Hepatocyte (in vitro differentiated cells): ENCODE results near the gene RNFT2. TPM values are rescaled to one million over a fixed set of nuclear protein-coding genes. Genes with fewer than 3 reads are reported as not detected.

Source experiments
- DNase-seq: peaks from one replicate; pipeline ENCODE4 v3.0.0-alpha.2; 2016; ENCODE audit warnings: low spot score
- H2AFZ ChIP-seq: fragments of 200-600 bp; sonication (generic); 2 replicates; pipeline ENCODE4 v1.6.0; 2016; ENCODE audit warnings: antibody characterized with exemption, mild to moderate bottlenecking
- H3K27ac ChIP-seq: fragments of 200-600 bp; sonication (generic); 2 replicates; pipeline ENCODE4 v1.5.1; 2016; ENCODE audit warnings: mild to moderate bottlenecking
- H3K27me3 ChIP-seq: fragments of 200-600 bp; sonication (generic); 2 replicates; pipeline ENCODE4 v1.6.1; 2016
- H3K36me3 ChIP-seq: fragments of 200-600 bp; sonication (generic); replicated peaks from 2 replicates; pipeline ENCODE4 v1.5.1; 2016; ENCODE audit warnings: low read depth; ENCODE audit not compliant: insufficient read depth
- H3K4me1 ChIP-seq: fragments of 200-600 bp; sonication (generic); 2 replicates; pipeline ENCODE4 v1.5.1; 2016; ENCODE audit warnings: mild to moderate bottlenecking, moderate library complexity; ENCODE audit not compliant: insufficient read depth
- H3K4me2 ChIP-seq: fragments of 200-600 bp; sonication (generic); 2 replicates; pipeline ENCODE4 v1.6.0; 2016
- H3K4me3 ChIP-seq: fragments of 200-600 bp; sonication (generic); 2 replicates; pipeline ENCODE4 v1.5.1; 2016; ENCODE audit warnings: mild to moderate bottlenecking
- H3K79me2 ChIP-seq: fragments of 200-600 bp; sonication (generic); 2 replicates; pipeline ENCODE4 v1.6.0; 2017; ENCODE audit warnings: mild to moderate bottlenecking
- H3K9me2 ChIP-seq: fragments of 200-600 bp; sonication (generic); replicated peaks from 2 replicates; pipeline ENCODE4 v1.6.0; 2017; ENCODE audit warnings: mild to moderate bottlenecking; ENCODE audit not compliant: insufficient read depth
- H3K9me3 ChIP-seq: fragments of 200-600 bp; sonication (generic); 2 replicates; pipeline ENCODE4 v1.5.1; 2016; ENCODE audit warnings: low read depth, mild to moderate bottlenecking
- H4K20me1 ChIP-seq: fragments of 200-600 bp; sonication (generic); 2 replicates; pipeline ENCODE4 v1.6.0; 2016; ENCODE audit warnings: mild to moderate bottlenecking; ENCODE audit not compliant: insufficient read depth, poor library complexity, severe bottlenecking
- EZH2 ChIP-seq: fragments of 200-600 bp; sonication (generic); IDR thresholded peaks from 2 replicates; pipeline ENCODE4 v1.6.1; 2016; ENCODE audit warnings: antibody characterized with exemption, mild to moderate bottlenecking, borderline replicate concordance
- EZH2phosphoT487 ChIP-seq: fragments of 200-600 bp; sonication (generic); IDR thresholded peaks from one replicate; pipeline ENCODE4 v1.6.1; 2018; ENCODE audit warnings: antibody characterized with exemption, mild to moderate bottlenecking, low read depth, moderate library complexity; ENCODE audit not compliant: unreplicated experiment, severe bottlenecking
- WGBS: methylation state at CpG from one replicate; pipeline ENCODE4 v1.1.6; 2016; ENCODE audit warnings: low lambda C conversion rate; ENCODE audit errors: missing lambda C conversion rate; 5-methylcytosine and 5-hydroxymethylcytosine counted together
- polyA plus RNA-seq: library from polyadenylated mRNA; unstranded; fragments of >200 nt; fragmentation: Nextera tagmentation; extraction: Ambion mirVana; gene quantifications from 2 replicates; pipeline ENCODE4 v1.2.1, GENCODE V29; 2016
- total RNA-seq: library from RNA; depleted of rRNA; stranded (reverse); fragments of >200 nt; gene quantifications from 2 replicates; pipeline ENCODE4 v1.2.3, GENCODE V29; 2014
- TF ChIP-seq, protein P1 (sequence below): fragments of 200-600 bp; sonication (generic); IDR thresholded peaks from 2 replicates; pipeline ENCODE4 v1.5.1; 2016; ENCODE audit warnings: antibody characterized with exemption, mild to moderate bottlenecking; ENCODE audit not compliant: poor library complexity

The RNFT2 gene
- total and polyA plus RNA-seq, 2 experiments from 2014 or later, result 1.5 to 2.9 TPM

GRCh38 chr12:116727261-116727660 is 10.9 kb upstream of the RNFT2 start:
- H3K9me3 ChIP-seq, result no peaks in the 10 kb centered on the region
- no peaks in the 10 kb centered on the region for H3K27me3 ChIP-seq
- no peaks in the 10 kb centered on the region for H3K36me3 ChIP-seq
- peak overlapping the region; percentile 50 for H3K4me2 ChIP-seq
- DNase-seq, result no peak
- H3K4me3 ChIP-seq, result no peak overlapping the region
- H2AFZ ChIP-seq, result no peak overlapping the region
- 57% methylated on average over 3 of the region's 3 CpGs for WGBS
- H3K27ac ChIP-seq, result peak overlapping the region; percentile 58
- H3K4me1 ChIP-seq, result peaks cover 23% of the 10 kb centered on the region
- TF ChIP-seq EZH2 (no peak), EZH2phosphoT487 (no peak)
- TF ChIP-seq, protein P1, sequence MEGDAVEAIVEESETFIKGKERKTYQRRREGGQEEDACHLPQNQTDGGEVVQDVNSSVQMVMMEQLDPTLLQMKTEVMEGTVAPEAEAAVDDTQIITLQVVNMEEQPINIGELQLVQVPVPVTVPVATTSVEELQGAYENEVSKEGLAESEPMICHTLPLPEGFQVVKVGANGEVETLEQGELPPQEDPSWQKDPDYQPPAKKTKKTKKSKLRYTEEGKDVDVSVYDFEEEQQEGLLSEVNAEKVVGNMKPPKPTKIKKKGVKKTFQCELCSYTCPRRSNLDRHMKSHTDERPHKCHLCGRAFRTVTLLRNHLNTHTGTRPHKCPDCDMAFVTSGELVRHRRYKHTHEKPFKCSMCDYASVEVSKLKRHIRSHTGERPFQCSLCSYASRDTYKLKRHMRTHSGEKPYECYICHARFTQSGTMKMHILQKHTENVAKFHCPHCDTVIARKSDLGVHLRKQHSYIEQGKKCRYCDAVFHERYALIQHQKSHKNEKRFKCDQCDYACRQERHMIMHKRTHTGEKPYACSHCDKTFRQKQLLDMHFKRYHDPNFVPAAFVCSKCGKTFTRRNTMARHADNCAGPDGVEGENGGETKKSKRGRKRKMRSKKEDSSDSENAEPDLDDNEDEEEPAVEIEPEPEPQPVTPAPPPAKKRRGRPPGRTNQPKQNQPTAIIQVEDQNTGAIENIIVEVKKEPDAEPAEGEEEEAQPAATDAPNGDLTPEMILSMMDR, result no peak
- H4K20me1 ChIP-seq, result peaks cover 53% of the 10 kb centered on the region
- H3K9me2 ChIP-seq, result no peaks in the 10 kb centered on the region
- H3K79me2 ChIP-seq, result peaks cover 87% of the 10 kb centered on the region

- H3K4me3 ChIP-seq, result no peak overlapping the region
- DNase-seq, result no peak
- 69% methylated on average over 6 of the region's 6 CpGs for WGBS
- no peaks in the 10 kb centered on the region for H3K9me3 ChIP-seq
- no peaks in the 10 kb centered on the region for H3K36me3 ChIP-seq
- peaks cover 23% of the 10 kb centered on the region for H3K4me1 ChIP-seq
- peak overlapping the region; percentile 50 for H3K4me2 ChIP-seq
- H3K27me3 ChIP-seq, result no peaks in the 10 kb centered on the region
- H3K27ac ChIP-seq, result peak overlapping the region; percentile 58
- peaks cover 53% of the 10 kb centered on the region for H4K20me1 ChIP-seq
- H3K79me2 ChIP-seq, result peaks cover 87% of the 10 kb centered on the region
- no peak overlapping the region for H2AFZ ChIP-seq
- H3K9me2 ChIP-seq, result no peaks in the 10 kb centered on the region
- TF ChIP-seq EZH2phosphoT487 (no peak), EZH2 (no peak)
- TF ChIP-seq, protein P1, result no peak
Observed at GRCh38 chr12:116727891-116728290, 10.2 kb upstream of the RNFT2 start.

GRCh38 chr12:116731801-116732200 is 6.3 kb upstream of the RNFT2 start:
- Histone ChIP-seq H3K9me3 (no peaks in the 10 kb centered on the region), H3K36me3 (peaks cover 3% of the 10 kb centered on the region), H2AFZ (no peak overlapping the region), H3K9me2 (no peaks in the 10 kb centered on the region), H3K4me2 (no peak overlapping the region), H3K79me2 (peaks cover 84% of the 10 kb centered on the region), H3K27me3 (no peaks in the 10 kb centered on the region), H4K20me1 (peaks cover 33% of the 10 kb centered on the region), H3K4me3 (no peak overlapping the region), H3K4me1 (peaks cover 13% of the 10 kb centered on the region), H3K27ac (no peak overlapping the region)
- no peak for DNase-seq
- TF ChIP-seq, protein P1, result no peak
- TF ChIP-seq EZH2, result no peak
- no peak for TF ChIP-seq EZH2phosphoT487
- WGBS, result 94% methylated on average over 3 of the region's 3 CpGs
